Stimulated activated CD8-positive, alpha-beta memory T cell treated with anti-CD3 and anti-CD28 coated beads, Interleukin-12 subunit alpha, Interleukin-12 subunit beta, amount 100 ng/mL, for 1 hour (primary cell): Measurements from ENCODE around the gene MPHOSPH6.
"Not testable (repeated sequence)": the region's sequence is repeated elsewhere in the genome, so short reads cannot be mapped to it uniquely, and the experiment has no call there.

Source experiments
- DNase-seq: peaks from one replicate; pipeline ENCODE4 v3.0.0-alpha.2; 2020; ENCODE audit warnings: low read depth

The MPHOSPH6 gene, protein sequence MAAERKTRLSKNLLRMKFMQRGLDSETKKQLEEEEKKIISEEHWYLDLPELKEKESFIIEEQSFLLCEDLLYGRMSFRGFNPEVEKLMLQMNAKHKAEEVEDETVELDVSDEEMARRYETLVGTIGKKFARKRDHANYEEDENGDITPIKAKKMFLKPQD

DNA sequence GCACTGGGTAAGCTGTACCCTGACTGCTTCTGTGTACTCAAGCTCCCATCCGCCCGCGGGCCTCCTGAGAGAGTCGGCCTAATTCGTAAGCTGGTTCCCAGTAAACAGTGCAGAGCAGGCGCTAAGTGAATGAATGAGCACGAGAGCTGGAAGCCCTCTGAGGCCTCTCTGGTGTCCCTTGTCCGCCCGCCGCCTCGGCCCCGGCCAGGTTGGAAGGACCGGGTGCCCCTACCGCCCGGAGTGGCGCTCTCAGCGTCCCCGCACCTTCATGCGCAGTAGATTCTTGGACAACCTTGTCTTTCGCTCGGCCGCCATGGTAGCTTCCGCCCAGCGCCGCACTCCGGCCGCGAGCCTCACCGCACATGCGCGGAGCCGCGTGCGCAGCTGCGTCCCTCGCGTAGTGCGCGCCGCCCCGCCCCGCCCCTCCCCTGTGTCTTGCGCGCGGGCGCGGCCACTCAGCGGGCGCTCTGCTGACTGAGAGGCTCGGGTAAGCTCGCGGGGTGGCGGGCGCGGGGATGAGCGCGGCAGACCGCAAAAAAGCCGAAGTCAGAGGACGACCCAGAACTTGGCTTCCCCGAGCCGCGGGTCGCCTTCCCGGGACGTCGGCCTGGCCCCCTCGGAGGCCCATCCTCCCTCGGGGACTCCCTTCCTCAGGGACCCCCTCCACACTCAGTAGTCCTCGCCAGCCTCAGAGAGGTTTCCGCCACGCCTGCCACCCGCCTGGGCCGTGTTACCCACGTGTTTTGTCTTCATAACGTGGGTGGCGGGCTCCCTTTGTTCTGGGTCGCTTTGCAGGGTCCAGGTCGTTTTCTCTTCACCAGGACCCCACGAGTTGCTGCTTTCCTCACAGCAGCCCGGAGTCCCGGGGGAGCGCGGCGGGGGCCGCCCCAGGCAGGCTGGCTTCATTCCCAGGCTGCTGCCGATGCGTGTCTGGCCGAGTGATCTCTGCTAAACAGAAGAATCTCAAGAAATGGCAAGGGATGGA, at the start of gene MPHOSPH6:
TSS of gene MPHOSPH6 (minus strand) at position 364 of the 985 bp plus-strand sequence. CDS start at position 315, 49 bp downstream.
- DNase-seq: peak; percentile 78

DNA sequence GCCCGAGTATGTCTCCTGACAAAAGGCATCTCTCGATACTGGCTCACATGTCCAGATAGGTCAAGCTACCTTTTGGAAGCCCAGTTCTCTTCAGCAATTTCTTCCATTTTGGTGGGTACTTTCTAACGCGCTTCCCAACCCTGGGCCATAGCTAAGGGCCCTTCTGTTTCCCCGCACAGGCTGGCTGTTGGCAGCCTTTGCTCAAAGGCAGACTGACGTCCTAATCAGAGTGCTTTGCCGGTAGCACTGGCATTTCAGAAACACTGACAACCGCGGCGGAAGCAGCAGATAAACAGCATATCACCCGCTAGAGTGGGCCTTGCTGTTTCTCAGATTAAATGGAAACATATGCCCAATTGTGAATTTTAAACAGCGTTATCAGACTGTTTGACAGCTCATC, 49.3 kb upstream of the MPHOSPH6 start:
- DNase-seq: no peak

DNA sequence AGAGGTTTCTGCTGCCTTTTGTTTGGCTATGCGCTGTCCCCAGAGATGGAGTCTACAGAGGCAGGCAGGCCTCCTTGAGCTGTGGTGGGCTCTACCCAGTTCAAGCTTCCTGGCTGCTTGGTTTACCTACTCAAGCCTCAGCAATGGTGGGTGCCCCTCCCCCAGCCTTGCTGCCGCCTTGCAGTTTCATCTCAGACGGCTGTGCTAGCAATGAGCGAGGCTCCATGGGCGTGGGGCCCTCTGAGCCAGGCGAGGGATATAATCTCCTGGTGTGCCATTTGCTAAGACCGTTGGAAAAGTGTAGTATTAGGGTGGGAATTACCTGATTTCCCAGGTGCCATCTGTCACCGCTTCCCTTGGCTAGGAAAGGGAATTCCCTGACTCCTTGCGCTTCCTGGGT, 39.3 kb upstream of the MPHOSPH6 start:
- DNase-seq: not testable (repeated sequence)

DNA sequence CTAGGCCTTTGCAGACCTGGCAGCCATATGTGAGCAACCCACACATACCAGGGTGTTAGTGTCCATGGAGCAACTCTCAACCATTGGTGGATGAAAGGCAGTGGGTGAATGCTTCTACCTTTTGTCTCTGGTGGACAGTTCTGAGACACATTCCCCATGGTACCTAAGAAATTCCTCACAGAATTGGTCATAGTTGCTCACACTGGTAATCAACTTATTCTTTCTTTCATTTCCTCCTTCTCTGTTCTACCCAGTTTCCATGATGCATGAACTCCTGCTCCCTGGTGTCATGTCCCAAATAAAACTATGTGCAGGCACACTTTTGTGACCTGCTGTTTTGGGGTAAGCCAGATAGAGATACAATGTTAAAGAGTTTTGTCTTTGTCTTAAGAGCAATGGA, 33.2 kb upstream of the MPHOSPH6 start:
- no peak for DNase-seq

DNA sequence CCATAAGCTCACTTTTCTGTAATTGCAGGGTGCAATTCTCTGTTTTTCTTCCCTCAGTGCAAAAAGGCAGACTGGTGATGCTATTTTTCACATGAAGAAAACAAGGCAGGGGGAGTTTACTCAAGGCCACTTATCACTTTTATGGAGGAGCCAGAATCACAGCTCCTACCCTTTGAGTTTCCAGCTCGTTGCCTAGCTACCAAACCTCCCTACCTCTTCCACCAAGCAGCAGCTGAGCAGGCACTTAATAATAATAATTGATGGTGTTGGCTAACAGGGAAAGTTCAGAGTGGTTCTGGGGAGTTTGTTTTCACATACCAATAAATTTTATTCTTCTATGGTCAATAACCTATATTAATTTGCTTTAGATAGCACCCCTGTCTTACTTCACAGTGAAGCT, 31.9 kb upstream of the MPHOSPH6 start:
- DNase-seq: no peak

DNA sequence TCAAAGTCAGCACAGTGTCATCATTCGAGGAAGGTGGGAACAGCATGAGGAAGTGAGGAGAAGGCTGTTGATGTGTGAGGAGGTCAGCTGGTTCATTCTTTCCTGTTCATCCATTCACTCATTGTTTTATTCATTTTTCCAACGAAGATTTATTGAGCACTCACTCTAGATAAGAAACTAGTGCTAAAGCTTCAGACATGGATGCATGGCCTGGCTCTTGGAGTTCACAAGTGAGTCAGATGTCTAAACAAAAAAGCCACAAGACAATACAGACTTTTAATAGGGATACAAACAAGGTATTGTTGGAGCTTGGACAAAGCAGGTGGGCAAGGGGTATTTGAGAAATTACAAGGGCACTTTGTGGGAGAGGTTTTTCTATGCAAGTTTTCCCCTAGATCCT, 31.3 kb upstream of the MPHOSPH6 start:
- no peak for DNase-seq

DNA sequence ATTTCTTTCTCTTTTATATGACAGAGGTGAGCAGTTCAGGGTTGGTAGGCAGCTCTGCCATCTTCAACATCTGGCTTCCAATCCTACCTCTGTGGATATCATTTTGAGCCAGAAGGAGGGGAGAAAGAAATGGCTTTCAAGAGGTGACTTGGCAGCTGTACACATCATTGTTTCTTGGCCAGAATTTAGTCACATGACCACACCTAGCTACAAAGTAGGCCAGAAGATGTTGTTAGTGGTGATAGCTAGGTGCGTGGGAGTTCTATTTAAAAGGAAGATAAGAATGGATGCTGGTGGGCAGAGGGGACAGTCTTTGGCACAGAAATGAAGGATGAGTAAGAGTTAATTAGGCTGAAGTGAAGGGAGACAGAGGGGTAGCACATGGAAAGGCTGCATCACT, 29.2 kb upstream of the MPHOSPH6 start:
- no peak for DNase-seq

DNA sequence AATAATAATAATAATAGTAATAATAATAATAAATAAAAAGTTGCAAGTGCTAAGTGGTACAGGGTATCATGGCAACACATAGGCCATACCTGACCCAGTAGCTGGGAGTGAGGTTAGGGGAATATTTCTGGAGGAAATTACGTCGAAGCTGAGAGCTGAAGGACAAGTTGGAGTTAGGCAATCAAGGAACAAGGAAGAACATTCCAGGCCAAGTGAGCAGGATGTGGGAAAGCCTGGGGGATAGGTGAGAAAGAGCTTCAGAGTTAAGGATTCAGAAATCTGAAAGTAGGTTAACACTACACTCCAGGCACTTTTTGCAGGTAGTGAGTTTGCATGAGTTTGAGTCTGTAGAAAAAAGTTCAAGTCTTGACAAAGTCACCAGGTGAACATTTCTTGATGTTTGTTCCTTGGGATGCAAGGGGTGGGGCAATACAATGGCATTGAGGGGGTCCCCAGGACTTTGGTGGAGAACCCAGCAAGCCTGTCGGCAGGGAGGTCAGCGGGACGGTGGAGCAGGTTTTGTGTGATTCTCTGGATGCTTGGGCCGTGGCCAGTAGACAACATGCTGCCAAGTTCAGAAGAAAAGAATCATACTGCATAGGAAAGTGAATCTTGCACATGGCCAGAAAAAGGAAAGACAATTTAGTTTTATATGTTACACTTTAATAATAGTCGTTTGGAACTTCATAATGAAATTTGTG, 27.7 kb upstream of the MPHOSPH6 start:
- DNase-seq: no peak

DNA sequence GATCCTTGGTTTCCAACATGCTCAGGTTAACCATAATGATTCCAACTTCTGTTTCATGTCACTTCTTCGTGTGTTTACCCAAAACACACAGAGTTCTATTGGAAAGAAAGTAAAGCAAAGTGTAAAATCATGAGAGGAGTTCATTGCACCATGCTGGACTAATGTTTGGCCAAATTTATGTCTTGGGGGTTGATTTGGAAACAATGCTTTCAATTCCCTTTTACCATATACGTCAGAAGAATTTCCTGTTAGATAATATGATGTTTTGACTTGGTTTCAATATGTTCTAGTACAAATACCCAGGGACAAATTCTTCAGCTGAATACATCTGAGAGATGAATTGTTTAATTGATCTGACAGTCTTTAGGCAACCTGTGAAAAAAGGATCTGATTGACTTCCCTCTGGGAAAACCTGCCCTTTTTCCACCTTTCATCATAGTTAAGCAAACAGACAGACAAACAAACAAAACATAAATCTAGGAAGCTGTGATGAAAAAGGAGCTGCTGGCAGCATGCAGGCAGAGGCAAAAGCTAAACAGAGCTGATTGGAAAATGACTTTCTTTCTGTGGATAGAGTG, 26.0 kb upstream of the MPHOSPH6 start:
- no peak for DNase-seq

DNA sequence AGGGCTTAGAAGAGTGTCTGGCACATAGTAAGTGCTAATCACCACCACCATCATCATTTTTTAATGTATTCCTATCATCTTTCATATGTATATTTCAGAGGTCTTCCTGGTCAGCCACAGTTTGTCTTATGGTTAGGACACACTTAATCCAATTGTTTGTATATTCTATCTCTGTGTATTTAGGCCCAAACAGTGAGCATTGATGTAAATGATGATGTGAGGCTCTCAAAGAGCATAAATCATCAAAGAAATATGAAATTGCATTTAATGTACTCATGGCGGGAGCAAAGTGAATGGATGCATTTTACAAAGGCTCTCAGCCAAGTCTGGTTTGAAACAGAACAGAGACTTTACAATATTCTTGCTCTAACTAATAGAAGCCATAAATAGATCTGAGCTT, 24.1 kb upstream of the MPHOSPH6 start:
- no peak for DNase-seq

DNA sequence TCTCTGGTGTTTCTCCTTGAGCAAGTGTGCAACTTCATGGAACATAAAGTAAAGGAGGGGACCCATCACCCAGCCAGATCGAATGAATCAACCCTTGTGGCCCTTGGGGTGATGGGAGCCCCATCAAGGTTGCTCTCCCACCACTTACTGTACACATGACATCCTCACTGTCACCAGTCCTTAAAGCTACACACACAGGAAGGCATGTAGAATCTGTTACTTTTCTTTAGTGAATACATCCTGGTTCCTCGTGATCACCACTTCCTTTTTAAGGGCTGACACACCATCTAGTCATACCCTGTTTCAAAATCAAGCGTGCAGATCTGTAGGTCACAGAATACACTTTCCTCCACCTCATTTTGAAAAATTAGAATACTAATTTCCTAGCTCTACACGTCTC, 22.6 kb upstream of the MPHOSPH6 start:
- DNase-seq: no peak

DNA sequence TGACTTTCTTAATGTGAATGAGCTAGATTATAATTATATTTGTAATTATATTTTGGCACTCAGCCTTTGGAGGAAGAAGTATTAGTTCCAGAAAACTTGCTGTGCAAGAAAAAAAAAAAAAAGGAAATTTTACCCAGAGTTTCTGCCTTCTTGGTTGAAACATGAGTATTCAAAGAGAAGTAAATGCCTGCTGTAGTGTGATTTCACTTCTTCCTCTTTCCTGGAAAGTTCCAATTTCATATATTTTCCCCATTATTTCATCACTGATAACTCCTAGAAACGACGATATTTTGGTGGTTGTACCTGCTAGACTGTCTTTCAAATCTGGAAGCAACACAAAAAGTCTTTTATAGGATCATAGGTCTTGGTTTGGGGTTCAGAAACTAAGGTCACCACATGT, 20.4 kb upstream of the MPHOSPH6 start:
- DNase-seq: no peak

DNA sequence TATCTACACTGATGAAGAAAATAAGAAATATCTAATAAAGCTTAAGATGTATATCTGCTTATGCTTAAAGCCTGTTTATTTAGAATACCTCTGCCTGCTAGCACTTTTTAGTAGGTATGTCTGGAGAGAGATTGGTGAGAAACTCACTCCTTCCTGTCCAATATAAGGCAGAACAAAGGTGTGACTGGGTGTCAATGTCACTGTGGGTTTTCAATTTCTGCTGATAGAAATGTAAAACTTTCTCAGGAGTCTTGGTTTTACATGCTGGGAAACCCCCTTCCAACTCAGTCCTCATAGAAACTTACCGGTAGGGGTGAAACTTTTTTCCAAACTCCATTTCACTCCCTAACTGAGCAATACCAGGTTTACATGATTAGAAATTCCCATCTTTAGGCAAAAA, 17.8 kb upstream of the MPHOSPH6 start:
- DNase-seq: no peak

DNA sequence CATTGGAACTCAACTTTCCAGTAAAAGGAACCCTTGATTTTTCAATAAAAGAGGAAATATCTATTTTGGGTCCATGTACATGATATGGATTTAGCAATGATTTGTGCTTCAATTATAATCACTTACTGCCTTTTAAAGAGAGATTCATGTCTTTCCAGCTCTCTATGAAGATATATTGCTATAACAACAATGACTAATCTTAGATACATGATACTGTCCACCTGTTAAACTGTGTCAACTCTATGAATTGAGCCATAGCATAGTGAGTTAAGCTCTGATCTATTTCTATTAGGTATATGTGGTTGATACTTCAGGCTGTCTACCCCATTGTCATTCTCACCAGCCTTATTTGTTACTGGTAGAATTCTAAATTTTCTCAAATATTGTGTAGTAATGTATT, 15.0 kb upstream of the MPHOSPH6 start:
- DNase-seq: no peak

DNA sequence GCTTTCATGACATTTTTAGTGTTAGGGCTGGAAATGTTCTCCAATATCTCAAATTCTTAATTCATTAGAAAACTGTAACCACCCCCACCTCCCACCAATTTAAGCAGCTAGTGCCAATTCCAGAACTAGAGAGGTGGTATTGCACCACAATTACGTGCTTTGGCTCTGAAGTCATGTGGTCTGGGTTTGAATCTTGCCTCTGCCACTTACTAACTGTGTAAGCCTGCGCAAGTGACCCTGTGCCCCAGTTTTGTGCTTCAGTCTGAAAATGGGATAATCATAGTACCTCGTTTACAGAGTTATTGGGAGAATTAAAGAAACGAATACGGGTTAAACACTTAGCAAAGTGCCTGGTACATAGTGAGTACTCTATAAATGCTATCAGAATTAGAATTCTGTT, 14.2 kb upstream of the MPHOSPH6 start:
- no peak for DNase-seq

DNA sequence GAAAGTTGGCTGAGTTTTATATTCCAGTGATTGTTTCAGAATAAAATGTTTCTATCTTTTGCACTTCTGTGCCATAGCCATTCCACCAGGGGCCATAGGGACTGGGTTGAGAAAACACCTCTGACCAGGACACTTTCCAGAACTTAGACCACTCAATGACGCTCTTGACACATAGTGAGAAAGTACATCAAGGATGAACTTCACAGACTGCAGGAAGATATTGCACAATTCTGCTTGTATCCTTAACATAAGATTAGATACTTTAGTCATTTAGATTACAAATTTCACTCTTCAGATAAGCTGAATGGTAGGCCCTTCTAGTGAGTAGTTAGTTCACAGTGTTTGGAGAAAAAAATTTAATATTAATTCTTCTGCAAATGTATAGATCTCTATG, 13.0 kb upstream of the MPHOSPH6 start:
- DNase-seq: no peak

DNA sequence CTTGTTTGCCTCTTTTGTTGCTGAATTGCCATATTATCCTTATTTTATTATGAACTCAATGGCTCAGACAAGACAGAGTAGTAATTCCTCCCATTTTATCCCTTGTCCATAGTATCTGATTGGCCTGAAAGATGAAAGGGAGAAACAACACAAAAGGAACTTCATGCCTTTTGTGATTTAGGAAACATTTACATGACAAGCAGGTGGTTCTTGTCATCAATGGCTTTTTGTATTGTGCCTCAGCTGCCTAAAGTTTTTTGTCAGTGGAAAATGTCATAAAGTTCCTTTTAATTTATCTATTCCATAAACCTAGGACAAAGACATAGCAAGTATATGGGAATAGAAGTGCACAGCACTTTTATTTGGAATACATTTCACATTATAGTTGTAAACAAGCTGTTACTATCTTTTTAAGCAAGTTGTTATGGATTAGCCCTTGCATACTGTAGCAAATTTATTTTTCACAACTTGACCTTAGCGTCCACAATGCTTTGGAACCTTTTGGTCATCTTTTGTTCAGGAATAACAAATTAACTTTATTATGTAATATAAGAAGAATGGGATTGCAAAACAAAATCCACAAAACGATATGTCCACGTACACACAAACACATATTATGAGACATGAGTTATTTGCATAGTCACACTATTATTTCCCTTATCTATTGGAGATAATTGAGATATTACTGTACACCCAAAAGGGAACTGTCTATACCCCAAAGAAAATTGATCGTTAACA, 12.4 kb upstream of the MPHOSPH6 start:
- DNase-seq: no peak

DNA sequence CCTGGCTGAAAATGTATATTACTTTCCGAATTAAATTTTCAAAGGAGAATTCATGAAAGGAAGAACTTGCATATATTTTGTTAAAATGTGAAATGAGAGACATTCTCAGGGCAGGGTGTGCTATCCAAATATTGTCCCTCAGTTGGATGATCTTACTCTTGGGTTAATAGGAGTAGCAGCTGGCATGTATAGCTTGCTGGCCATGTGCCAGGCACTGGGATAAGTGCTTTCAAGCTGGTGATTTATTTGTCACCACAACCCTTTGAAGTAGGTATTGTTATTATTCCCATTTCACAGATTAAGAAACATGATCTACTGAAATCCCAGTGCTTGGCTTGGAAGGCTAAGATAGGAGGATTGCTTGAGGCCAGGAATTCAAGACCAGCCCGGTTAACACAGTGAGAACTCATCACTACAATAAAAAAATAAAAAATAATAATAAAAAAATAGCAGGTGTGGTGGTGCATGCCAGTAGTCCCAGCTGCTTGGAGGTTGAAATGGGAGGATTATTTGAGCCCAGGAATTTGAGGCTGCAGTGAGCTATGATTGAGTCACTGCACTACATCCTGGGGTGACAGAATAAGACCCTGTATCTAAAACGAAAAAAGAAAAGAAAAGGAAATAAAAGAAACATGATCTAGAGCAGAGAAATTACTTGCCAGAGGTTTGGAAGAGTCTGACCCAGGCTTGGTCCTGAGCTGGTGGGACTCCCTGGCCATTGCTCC, 11.6 kb upstream of the MPHOSPH6 start:
- no peak for DNase-seq

DNA sequence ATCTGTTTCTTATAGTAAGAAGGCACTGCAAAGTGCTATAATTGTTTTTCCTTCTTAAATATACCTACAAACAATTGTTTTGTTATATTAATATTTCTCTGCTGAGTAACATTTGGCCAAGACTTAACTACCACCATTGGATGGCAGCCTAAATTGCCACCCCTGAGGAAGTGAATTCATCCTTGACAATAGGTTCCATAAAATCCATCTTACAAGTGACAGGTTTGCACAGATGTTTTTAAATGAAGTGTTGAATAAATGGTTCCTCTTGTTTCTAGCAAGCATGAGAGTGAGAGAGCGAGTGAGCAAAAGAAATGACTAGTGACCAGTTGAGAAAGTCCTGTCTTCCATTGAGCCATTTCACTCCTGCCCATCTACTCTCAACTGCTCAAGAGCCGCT, 8.3 kb upstream of the MPHOSPH6 start:
- no peak for DNase-seq

DNA sequence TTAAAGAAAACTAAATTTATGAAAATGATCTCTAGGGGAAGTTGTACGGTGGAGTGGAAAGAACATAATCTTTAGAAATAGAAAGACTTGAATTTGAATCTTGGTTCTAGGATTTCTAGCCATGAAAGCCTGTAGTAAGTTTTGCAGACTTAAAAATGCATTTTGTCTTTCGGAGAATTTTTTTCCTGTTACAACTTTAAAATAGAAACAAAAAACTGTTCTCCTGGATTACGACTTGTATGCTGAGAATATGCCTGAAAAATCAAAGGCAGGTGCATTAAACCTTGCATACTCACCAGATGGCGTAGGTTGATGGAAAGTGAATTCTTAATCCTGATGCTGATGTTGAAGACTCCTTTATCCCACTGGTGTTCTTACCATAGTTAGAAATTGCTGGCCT, 7.5 kb upstream of the MPHOSPH6 start:
- no peak for DNase-seq

DNA sequence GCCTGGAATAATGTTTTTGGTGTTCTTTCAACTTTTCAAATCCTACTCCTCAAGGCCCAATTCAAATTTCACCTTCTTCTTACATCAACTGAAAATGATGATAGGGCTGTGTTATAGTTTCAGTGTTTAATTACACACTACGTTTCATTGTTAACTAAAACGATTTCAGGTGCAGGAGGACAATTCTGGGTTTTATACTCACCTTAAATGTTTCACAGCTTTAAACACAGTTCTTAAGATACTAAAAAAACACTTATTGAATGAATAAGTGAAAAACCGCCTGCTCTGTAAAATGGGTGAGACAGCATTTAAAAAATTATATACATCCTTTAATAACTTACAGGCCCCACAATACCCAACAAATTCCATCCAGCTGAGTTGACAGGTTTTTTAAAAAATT, 6.2 kb upstream of the MPHOSPH6 start:
- DNase-seq: no peak
